Endodermal cell (in vitro differentiated cells): ENCODE measurements around the gene ZNF710. TPM values are rescaled to one million over a fixed set of nuclear protein-coding genes. Genes with fewer than 3 reads are reported as not detected.

Experiments
- DNase-seq: peaks from one replicate; pipeline ENCODE4 v3.0.0-alpha.2; 2017
- H3K27ac ChIP-seq: 2 replicates; pipeline ENCODE4 v1.5.1; 2013; ENCODE audit warnings: mild to moderate bottlenecking, low read depth, low read length, moderate library complexity
- H3K27me3 ChIP-seq: 2 replicates; pipeline ENCODE4 v1.6.1; 2013; ENCODE audit warnings: mild to moderate bottlenecking, low read length, moderate library complexity; ENCODE audit not compliant: insufficient read depth, control insufficient read depth, poor library complexity, severe bottlenecking
- H3K36me3 ChIP-seq: 2 replicates; pipeline ENCODE4 v1.7.0; 2013; ENCODE audit warnings: mild to moderate bottlenecking, low read length, moderate library complexity; ENCODE audit not compliant: control insufficient read depth, insufficient read depth
- H3K4me1 ChIP-seq: one replicate; pipeline ENCODE4 v1.7.0; 2013; ENCODE audit warnings: low read length; ENCODE audit not compliant: control insufficient read depth, insufficient read depth
- H3K4me3 ChIP-seq: 2 replicates; pipeline ENCODE4 v1.5.1; 2013; ENCODE audit warnings: mild to moderate bottlenecking, low read length, moderate library complexity
- H3K9ac ChIP-seq: 2 replicates; pipeline ENCODE4 v1.6.1; 2013; ENCODE audit warnings: mild to moderate bottlenecking, low read length, moderate library complexity; ENCODE audit not compliant: poor library complexity, severe bottlenecking; ENCODE audit errors: extremely low read depth
- H3K9me3 ChIP-seq: 2 replicates; pipeline ENCODE4 v1.6.1; 2013; ENCODE audit warnings: mild to moderate bottlenecking, low read length, moderate library complexity; ENCODE audit not compliant: control insufficient read depth
- H3K27ac Mint-ChIP-seq: 2 replicates; pipeline ENCODE4 v1.8.0; 2020; ENCODE audit warnings: mixed read lengths
- H3K27me3 Mint-ChIP-seq: 2 replicates; pipeline ENCODE4 v1.8.0; 2021; ENCODE audit warnings: mild to moderate bottlenecking, mixed read lengths; ENCODE audit not compliant: insufficient read depth
- H3K36me3 Mint-ChIP-seq: 2 replicates; pipeline ENCODE4 v1.8.0; 2020; ENCODE audit warnings: low read depth, mixed read lengths
- H3K4me1 Mint-ChIP-seq: 2 replicates; pipeline ENCODE4 v1.8.0; 2020; ENCODE audit warnings: mixed read lengths
- H3K4me3 Mint-ChIP-seq: 2 replicates; pipeline ENCODE4 v1.8.0; 2020; ENCODE audit warnings: mild to moderate bottlenecking, moderate library complexity, mixed read lengths
- H3K9me3 Mint-ChIP-seq: 2 replicates; pipeline ENCODE4 v1.8.0; 2020; ENCODE audit warnings: mild to moderate bottlenecking, mixed read lengths
- CTCF ChIP-seq: fragments of 200-600 bp; sonication (generic); conservative IDR thresholded peaks from 2 replicates; pipeline ENCODE4 v1.5.0; 2021; ENCODE audit warnings: antibody characterized with exemption, mild to moderate bottlenecking
- WGBS, 2 experiments: methylation state at CpG; one replicate each; pipeline versions ENCODE4 v1.1.5 to v1.1.7; 2013; ENCODE audit warnings: missing lambda C conversion rate in 2 of 2, mixed read lengths in 1 of 2; ENCODE audit not compliant: insufficient coverage in 1 of 2, insufficient read length in 1 of 2; 5-methylcytosine and 5-hydroxymethylcytosine counted together
- total RNA-seq, 2 donors: library from RNA; stranded (reverse); fragmentation: NEBNext Ultra II Directional in 1 of 2; extraction: Animal tissue kit (Norgen Biotek cat#: 25700) in 1 of 2; gene quantifications; 2 replicates in 1 of 2; 3 replicates in 1 of 2; pipeline ENCODE4 v1.2.1, GENCODE V29; 2021

The ZNF710 gene
- total RNA-seq, 2 donors from 2014 or later = 31.8 to 39.1 TPM

GRCh38 chr15:90091156-90091931, 90.2 kb downstream of the ZNF710 start:
- H3K27ac Mint-ChIP-seq = no peak overlapping the region
- H3K4me3 ChIP-seq = no peak overlapping the region
- H3K27ac ChIP-seq = no peak overlapping the region
- no peak overlapping the region for H3K9ac ChIP-seq
- no peak for TF ChIP-seq CTCF
- peaks cover 2% of the 10 kb centered on the region for H3K9me3 Mint-ChIP-seq
- no peaks in the 10 kb centered on the region for H3K9me3 ChIP-seq
- no peaks in the 10 kb centered on the region for H3K4me1 ChIP-seq
- DNase-seq = no peak
- peaks cover 14% of the 10 kb centered on the region for H3K36me3 Mint-ChIP-seq
- no peaks in the 10 kb centered on the region for H3K36me3 ChIP-seq
- H3K4me1 Mint-ChIP-seq = peaks cover 8% of the 10 kb centered on the region
- no peak overlapping the region for H3K4me3 Mint-ChIP-seq
- WGBS, 2 experiments = 89 to 98% methylated on average over 13 to 17 of the region's 17 CpGs
- peaks cover 49% of the 10 kb centered on the region for H3K27me3 Mint-ChIP-seq
- H3K27me3 ChIP-seq = peaks cover 16% of the 10 kb centered on the region

- no peak for TF ChIP-seq CTCF
- peak; percentile 85 for DNase-seq
- 6 to 44% methylated on average over 1 to 3 of the region's 3 CpGs for WGBS, 2 experiments
- peaks cover 16% of the 10 kb centered on the region for H3K4me1 Mint-ChIP-seq
- Histone ChIP-seq H3K27me3 (peaks cover 37% of the 10 kb centered on the region), H3K27ac (no peak overlapping the region), H3K9me3 (no peaks in the 10 kb centered on the region), H3K36me3 (no peaks in the 10 kb centered on the region), H3K4me3 (no peak overlapping the region), H3K4me1 (no peaks in the 10 kb centered on the region), H3K9ac (no peak overlapping the region)
- no peak overlapping the region for H3K4me3 Mint-ChIP-seq
- peaks cover 2% of the 10 kb centered on the region for H3K9me3 Mint-ChIP-seq
- H3K27me3 Mint-ChIP-seq = peaks cover 87% of the 10 kb centered on the region
- H3K36me3 Mint-ChIP-seq = peaks cover 5% of the 10 kb centered on the region
- no peak overlapping the region for H3K27ac Mint-ChIP-seq
These were observed 94.4 kb downstream of the ZNF710 start for GRCh38 chr15:90095521-90095959.

GRCh38 chr15:90097475-90097874, 96.4 kb downstream of the ZNF710 start:
- no peak overlapping the region for H3K27ac Mint-ChIP-seq
- WGBS, 2 experiments = 82% methylated on average over 2 of the region's 4 CpGs; no CpG with 5 or more reads in 1 of the 2 experiments
- peaks cover 24% of the 10 kb centered on the region for H3K4me1 Mint-ChIP-seq

More at GRCh38 chr15:90097475-90097874, 96.4 kb downstream of the ZNF710 start:
- TF ChIP-seq CTCF = no peak
- Histone ChIP-seq H3K4me1 (peaks cover 2% of the 10 kb centered on the region), H3K9ac (no peak overlapping the region), H3K27ac (no peak overlapping the region), H3K4me3 (no peak overlapping the region), H3K27me3 (peaks cover 44% of the 10 kb centered on the region), H3K36me3 (no peaks in the 10 kb centered on the region), H3K9me3 (no peaks in the 10 kb centered on the region)
- no peak for DNase-seq
- Mint-ChIP-seq H3K9me3 (no peaks in the 10 kb centered on the region), H3K27me3 (peaks cover 85% of the 10 kb centered on the region), H3K4me3 (no peak overlapping the region), H3K36me3 (no peaks in the 10 kb centered on the region)
